Measurements from ENCODE around the gene FHOD1. TPM values are rescaled to one million over a fixed set of nuclear protein-coding genes. Genes with fewer than 3 reads are reported as not detected.

The FHOD1 gene
- total RNA-seq, 4 donors from 2014 or later: 17.9 to 26.4 (median 24.3) TPM

DNA sequence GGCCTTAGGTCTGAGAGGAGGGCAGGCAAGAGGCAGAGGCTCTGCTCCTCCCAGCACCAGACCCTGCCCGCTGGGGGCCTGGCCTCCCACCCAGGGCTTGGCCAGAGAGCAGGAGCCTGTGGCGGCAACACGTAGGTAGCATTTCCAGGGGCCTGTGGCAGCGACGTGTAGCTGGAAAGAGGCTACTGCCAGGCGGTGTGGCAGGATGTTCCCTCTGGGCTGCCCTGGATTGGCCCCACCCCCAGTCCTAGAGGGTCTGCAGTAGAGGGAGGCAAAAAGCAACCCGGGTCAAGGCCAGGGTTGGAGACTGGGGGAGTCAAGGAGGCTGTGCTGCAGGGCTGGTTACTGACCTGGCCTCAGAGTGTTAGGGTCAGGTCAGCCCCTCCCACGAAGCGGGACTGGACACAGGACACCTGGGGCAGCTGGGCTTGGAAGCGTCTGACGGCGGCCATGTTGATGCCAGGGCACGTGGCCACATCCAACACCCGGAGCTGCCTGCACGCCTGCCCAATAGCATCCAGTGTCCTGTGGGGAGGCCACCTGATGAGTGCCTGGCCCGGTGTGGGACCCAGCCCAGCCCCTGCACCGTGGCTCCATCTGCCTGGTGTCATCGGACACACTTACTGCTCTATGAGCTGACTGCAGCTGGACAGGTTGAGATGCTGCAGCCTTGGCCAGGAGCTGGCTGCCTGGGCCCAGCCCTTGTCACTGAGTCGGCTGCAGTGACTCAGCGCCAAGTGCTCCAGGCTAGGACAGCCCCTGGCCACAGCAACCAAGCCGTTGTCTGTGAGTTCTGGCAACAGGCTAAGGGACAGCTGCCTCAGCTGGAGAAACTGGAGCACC lies 39.8 kb downstream of the FHOD1 start:
- Histone ChIP-seq H3K36me3 (peaks cover 7 to 11% of the 10 kb centered on the region in 2 donors), H3K27me3 (no peaks in the 10 kb centered on the region), H3K4me1 (no peaks in the 10 kb centered on the region), H3K9me3 (no peaks in the 10 kb centered on the region), H3K27ac (no peak overlapping the region), H3K4me3 (replicated peaks in 1 of 3) (no peak overlapping the region)
- DNase-seq: no peak
- intact Hi-C loops (cut with DNase I): no loop called here
- TF ChIP-seq CTCF (IDR thresholded peaks at IDR 0.05) (no peak), POLR2A (IDR thresholded peaks at IDR 0.05) (no peak)
- 76 to 85% methylated on average over 10 to 21 of the region's 21 CpGs for WGBS, 2 donors

- no peak for DNase-seq
- H3K36me3 ChIP-seq: peaks cover 13 to 17% of the 10 kb centered on the region in 2 donors
- H3K4me1 ChIP-seq: no peaks in the 10 kb centered on the region
- H3K27ac ChIP-seq: no peak overlapping the region
- no peaks in the 10 kb centered on the region for H3K9me3 ChIP-seq
- intact Hi-C loops (cut with DNase I): no loop called here
- no peak overlapping the region for H3K4me3 ChIP-seq (replicated peaks in 1 of 3)
- WGBS, 2 donors: 83 to 98% methylated on average over 2 to 3 of the region's 3 CpGs
- no peaks in the 10 kb centered on the region for H3K27me3 ChIP-seq
- no peak for TF ChIP-seq CTCF (IDR thresholded peaks at IDR 0.05)
- no peak for TF ChIP-seq POLR2A (IDR thresholded peaks at IDR 0.05)
Observed at GRCh38 chr16:67206838-67207248, 40.4 kb downstream of the FHOD1 start.

- intact Hi-C loops (cut with DNase I): no loop called here
- TF ChIP-seq POLR2A (IDR thresholded peaks at IDR 0.05): no peak
- TF ChIP-seq CTCF (IDR thresholded peaks at IDR 0.05): no peak
- H3K4me3 ChIP-seq (replicated peaks in 1 of 3): no peak overlapping the region
- H3K9me3 ChIP-seq: no peaks in the 10 kb centered on the region
- no peaks in the 10 kb centered on the region for H3K27me3 ChIP-seq
- 92 to 95% methylated on average over 8 of the region's 8 CpGs for WGBS, 2 donors
- H3K4me1 ChIP-seq: no peaks in the 10 kb centered on the region
- no peak for DNase-seq
- H3K36me3 ChIP-seq: peaks cover 19 to 23% of the 10 kb centered on the region in 2 donors
- H3K27ac ChIP-seq: no peak overlapping the region
Observed at GRCh38 chr16:67206129-67206837, 41.0 kb downstream of the FHOD1 start.

DNA sequence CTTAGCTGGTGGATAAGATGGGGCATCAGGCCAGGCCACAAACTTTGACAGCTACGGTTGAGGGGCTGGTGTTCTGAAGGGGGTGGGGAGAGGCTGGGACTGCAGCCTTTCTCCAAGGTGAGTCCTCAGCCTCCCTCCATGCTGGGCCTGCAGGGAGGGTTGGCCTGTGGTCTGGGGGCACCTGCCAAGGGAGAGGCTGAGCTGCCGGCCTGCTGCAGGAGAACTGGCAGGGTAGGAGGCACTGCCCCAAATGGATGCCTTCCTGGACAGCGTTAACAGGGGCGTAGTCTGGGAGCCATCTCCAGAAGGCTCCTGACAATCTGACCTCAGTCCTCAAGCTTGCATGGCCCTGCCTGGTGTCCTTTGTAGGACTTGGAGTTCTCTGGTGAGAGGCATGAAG lies 43.2 kb downstream of the FHOD1 start:
- Histone ChIP-seq H3K36me3 (peaks cover 21 to 24% of the 10 kb centered on the region in 2 donors), H3K9me3 (no peaks in the 10 kb centered on the region), H3K4me3 (replicated peaks in 1 of 3) (no peak overlapping the region), H3K27me3 (no peaks in the 10 kb centered on the region), H3K4me1 (peaks cover 0 to 6% of the 10 kb centered on the region in 2 donors), H3K27ac (no peak overlapping the region)
- DNase-seq: no peak
- intact Hi-C loops (cut with DNase I): no loop called here
- TF ChIP-seq POLR2A (IDR thresholded peaks at IDR 0.05) (no peak), CTCF (IDR thresholded peaks at IDR 0.05) (no peak)
- WGBS, 2 donors: 60 to 82% methylated on average over 1 to 2 of the region's 4 CpGs
